ENCODE results near the gene ZNFX1.
A peak's percentile ranks its signal among the peaks of the same experiment; 100 is the strongest.
"Not testable (repeated sequence)": the region's sequence is repeated elsewhere in the genome, so short reads cannot be mapped to it uniquely, and the experiment has no call there.

ZNFX1 gene

DNA sequence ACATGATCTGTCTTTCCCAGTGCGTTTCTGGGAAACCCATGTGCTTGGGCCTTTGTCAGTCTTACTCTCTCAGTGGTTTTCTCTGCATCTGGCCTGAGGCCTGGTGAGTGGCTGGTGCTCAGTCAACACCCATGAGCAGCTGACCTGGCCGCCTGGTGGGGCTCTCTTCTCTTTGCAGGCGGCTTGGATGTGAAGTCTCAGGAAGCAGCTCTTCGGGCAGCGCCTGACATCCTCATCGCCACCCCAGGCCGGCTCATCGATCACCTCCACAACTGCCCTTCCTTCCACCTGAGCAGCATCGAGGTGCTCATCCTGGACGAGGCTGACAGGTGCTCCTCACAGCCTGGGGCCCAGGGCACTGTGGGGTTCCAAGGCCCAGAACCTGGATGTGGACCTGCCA lies 47.8 kb downstream of the ZNFX1 start:
- TF ChIP-seq, protein P1, sequence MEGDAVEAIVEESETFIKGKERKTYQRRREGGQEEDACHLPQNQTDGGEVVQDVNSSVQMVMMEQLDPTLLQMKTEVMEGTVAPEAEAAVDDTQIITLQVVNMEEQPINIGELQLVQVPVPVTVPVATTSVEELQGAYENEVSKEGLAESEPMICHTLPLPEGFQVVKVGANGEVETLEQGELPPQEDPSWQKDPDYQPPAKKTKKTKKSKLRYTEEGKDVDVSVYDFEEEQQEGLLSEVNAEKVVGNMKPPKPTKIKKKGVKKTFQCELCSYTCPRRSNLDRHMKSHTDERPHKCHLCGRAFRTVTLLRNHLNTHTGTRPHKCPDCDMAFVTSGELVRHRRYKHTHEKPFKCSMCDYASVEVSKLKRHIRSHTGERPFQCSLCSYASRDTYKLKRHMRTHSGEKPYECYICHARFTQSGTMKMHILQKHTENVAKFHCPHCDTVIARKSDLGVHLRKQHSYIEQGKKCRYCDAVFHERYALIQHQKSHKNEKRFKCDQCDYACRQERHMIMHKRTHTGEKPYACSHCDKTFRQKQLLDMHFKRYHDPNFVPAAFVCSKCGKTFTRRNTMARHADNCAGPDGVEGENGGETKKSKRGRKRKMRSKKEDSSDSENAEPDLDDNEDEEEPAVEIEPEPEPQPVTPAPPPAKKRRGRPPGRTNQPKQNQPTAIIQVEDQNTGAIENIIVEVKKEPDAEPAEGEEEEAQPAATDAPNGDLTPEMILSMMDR (IDR thresholded peaks at IDR 0.05; ENCODE audit: low read depth, low read length), result no peak
- no peak for DNase-seq (ENCODE audit: extremely low read depth, low read depth)

DNA sequence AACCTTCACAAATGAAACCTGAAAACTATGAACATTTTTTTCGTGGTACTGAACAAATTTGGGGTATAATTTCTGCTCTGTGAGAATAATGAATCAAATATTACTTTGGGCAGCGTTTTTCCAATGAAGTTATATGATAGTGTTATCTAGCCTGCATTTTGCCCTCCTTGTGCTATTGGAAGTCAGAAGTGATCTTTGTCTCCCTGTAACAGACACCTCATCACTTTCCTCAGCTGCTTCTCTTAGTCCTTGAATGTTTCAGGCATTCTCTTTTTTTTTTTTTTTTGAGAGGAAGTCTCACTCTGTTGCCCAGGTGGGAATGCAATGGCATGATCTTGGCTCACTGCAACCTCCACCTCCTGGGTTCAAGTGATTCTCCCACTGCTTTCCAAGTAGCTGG lies 48.5 kb downstream of the ZNFX1 start:
- no peak for DNase-seq (ENCODE audit: extremely low read depth, low read depth)
- TF ChIP-seq, protein P1 (IDR thresholded peaks at IDR 0.05; ENCODE audit: low read depth, low read length), result no peak

DNA sequence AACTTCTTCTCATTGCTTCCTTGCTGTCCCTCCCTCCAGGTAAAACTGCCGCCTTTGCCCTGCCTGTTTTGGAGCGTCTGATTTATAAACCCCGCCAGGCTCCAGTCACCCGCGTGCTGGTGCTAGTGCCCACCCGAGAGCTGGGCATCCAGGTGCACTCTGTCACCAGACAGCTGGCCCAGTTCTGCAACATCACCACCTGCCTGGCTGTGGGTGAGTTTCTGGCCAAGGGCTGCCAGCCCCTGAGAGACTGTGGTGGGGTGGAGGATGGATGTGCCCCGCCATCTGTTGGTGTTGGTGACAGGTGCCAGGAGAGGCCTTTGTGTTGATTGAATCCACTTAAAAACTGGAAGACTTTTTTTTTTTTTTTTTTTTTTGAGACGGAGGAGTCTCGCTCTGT lies 49.2 kb downstream of the ZNFX1 start:
- TF ChIP-seq, protein P1 (IDR thresholded peaks at IDR 0.05; ENCODE audit: low read depth, low read length), result no peak
- DNase-seq (ENCODE audit: extremely low read depth, low read depth), result no peak

DNA sequence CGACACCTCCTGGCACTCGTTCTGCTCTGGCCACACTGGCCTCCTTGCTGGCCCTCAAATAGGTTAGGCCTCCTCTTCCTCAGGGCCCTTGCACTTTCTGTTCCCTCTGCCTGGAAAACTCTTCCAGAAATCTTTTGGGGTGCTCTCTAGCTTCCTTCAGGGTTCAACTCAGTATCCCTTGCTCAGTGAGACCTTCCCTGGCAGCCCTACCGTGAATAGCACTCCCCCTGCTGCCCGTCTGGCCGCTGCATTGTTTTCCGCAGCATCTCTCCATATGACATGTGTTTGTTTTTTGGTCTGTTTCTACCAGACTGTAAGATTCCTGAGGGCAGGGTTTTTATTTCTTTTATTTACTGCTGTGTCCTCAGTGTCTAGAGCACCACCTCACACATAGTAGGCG lies 52.0 kb downstream of the ZNFX1 start:
- DNase-seq (ENCODE audit: extremely low read depth, low read depth), result no peak
- TF ChIP-seq, protein P1 (IDR thresholded peaks at IDR 0.05; ENCODE audit: low read depth, low read length), result no peak

GRCh38 chr20:49219924-49220831 lies 57.7 kb downstream of the ZNFX1 start:
- DNase-seq (ENCODE audit: extremely low read depth, low read depth), result no peak
- TF ChIP-seq, protein P1 (IDR thresholded peaks at IDR 0.05; ENCODE audit: low read depth, low read length), result no peak

- TF ChIP-seq, protein P1 (IDR thresholded peaks at IDR 0.05; ENCODE audit: low read depth, low read length), result no peak
- peak; percentile 98 for DNase-seq (ENCODE audit: extremely low read depth, low read depth)
Observed at GRCh38 chr20:49219091-49219923, 58.5 kb downstream of the ZNFX1 start, which contains the start of gene DDX27. TSS of gene DDX27 (plus strand) at chr20:49219416. CDS start at chr20:49219449, 33 bp downstream.

GRCh38 chr20:49218739-49219090 lies 59.1 kb downstream of the ZNFX1 start:
- not testable (repeated sequence) for DNase-seq (ENCODE audit: extremely low read depth, low read depth)

Measured in AG09319 (cell line).